Renal pelvis (tissue), 4 donors: ENCODE measurements around the gene ASIC2. TPM values are rescaled to one million over a fixed set of nuclear protein-coding genes. Genes with fewer than 3 reads are reported as not detected.

ENCODE experiments used
- DNase-seq: peaks from one replicate; pipeline ENCODE4 v3.0.0-alpha.2; 2013
- polyA plus RNA-seq, 3 donors: library from polyadenylated mRNA; unstranded; fragments of 120-200 nt; gene quantifications; one replicate each; pipeline ENCODE4 v1.2.1, GENCODE V29; 2013; ENCODE audit not compliant: insufficient read length in 3 of 3

ASIC2 gene
- polyA plus RNA-seq, 3 donors, result 2.3 to 4.1 (median 3.2) TPM

DNA sequence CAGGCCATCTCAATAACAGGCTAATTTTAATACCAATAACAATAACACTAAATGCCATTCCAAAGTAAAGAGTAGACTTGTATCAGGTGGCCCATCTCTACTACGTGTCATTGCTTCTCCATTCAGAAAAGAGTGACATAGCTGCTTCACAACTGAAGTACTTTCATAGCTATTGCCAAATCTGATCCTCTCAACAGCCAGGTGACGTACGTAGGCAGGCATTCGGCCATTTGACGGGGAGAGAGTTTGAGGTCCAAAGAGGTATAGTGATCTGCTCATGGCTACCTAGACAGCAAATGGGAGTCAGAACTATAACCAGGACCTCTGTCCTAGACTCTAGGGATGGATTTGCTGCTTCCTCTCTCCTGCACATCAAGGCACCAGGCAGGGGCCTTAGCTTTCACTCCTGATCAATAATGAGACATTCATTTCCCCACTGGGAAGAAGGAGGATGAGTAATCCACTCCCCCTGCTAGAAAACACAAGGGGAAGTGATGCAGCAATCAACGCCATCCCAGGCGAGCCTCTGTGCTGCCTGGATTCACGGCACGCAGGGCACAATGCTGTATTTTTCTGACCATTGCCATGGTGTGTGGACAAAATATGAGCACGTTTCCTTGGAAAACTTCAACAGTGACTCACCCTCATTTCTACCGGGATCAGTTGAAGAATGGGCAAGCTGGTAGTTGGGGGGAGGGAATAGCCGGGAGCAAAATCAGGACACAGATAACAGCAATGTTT lies 220.5 kb downstream of the ASIC2 start:
- DNase-seq, result no peak

DNA sequence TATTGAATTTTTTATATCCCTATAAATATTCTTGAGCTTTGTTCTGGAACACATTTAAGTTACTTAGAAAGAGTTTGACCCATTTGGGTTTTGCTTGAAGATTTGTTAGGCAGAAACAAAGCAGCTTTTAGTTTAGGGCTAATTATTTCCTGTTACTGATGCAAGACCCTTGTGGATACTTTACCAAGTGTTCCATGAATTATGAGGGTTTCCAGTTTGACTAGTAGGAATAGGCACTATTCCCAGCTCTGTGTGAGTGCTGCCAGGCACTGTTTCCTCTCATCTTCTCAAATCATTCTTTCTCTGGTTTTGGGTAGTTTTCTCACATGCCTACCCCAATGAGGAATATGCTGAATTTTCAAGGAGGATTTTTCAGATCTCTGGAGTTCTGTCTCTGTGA lies 221.4 kb downstream of the ASIC2 start:
- no peak for DNase-seq

GRCh38 chr17:33057564-33057963 lies 235.5 kb downstream of the ASIC2 start:
- no peak for DNase-seq

DNA sequence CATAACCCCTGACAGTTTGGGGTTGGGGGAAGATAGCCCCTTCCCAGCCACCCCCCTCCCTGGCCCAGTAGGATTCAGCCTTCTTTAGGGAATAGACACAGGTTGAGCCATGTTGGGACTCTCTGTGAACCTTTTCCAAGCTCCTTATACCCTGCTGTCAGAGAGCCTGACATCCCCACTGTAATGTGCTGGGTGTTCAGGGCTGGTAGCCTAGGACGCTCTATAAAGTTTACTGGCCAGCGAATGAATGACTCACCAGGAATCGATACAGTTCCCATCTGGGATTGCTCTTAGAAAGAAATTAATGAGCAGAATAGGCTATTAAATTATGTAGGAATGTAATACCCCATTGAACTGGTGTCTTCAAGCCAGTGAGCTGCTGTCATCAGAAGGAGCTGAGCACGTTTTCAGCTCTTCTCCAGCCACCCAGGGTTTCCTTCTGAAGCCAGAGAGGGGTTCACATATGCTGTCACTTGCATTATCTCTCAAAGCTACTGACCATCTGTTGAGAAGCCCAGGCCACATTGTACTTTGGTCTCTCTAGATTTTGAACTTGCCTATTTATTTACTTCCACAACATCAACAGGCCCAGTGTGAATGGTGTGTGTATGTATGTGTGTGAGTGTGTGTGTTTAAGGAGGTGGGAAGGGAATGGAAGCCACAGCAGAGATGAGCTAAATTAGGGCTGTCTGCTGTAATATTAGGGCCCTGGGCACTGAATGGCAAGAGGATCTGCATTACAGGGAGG lies 236.5 kb downstream of the ASIC2 start:
- DNase-seq, result no peak

GRCh38 chr17:33055746-33056145 lies 237.3 kb downstream of the ASIC2 start:
- DNase-seq, result no peak

DNA sequence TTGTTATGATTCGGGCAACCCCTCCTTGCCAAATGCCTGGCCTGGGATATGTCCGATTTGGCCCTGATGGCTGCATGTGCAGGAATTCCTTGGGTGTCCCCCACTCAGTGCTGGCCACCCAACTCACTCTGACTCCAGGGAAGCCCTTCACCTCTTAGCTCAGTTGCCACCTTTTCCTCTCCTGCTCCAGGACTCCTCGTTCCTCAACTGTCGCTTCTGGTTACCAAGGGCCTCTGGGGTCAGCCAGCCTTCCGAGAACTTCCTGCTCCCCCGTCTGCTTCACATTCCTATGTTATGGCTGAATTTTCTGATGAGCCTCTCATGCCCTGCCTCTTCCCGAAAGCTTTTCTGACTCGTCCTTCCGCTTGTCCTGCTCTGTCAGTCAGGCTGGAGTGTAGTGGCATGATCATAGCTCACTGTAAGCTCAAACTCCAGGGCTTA lies 237.9 kb downstream of the ASIC2 start:
- no peak for DNase-seq

- no peak for DNase-seq
These were observed 238.7 kb downstream of the ASIC2 start for GRCh38 chr17:33054412-33054811.

DNA sequence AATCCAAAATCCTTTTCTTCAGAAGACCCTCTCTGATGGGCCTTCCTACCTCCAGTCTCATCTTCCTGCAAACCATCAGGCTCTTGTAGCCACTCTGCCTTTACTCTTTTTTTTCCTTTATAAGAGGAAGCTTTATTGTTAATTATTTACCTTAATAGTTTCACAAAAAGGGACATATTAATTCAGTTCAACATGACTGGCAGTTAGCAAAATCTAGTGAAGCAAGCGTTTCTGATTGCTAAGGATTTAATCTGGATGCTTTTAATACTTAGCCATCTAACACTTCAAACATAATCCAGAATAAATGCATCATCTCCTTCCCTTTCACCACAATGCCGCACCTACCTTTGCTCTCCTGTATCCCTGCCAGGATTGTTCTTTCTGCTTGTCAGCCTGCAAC lies 239.4 kb downstream of the ASIC2 start:
- DNase-seq, result no peak

DNA sequence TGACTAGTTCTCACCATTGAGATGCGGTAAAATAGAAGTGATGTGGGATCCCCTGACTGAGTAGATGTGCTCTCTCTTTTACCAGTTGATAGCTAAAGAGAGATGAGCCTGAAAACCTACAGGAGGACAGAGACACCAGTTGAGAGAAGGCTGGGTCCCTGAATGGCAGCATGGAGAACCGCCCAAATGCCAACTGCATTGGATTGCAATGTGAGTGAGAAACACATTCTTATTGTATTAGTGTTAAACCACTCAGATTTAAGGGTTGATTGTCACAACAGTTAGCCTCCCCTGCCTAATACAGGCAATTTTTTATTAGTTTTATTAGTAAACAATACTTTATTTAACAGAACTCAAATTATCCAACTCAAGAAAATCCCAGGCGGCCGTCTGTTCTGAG lies 240.2 kb downstream of the ASIC2 start:
- DNase-seq, result no peak

- no peak for DNase-seq
These were observed 242.4 kb downstream of the ASIC2 start for GRCh38 chr17:33050611-33051140.

- DNase-seq, result no peak
These were observed 243.2 kb downstream of the ASIC2 start for GRCh38 chr17:33049781-33050414.

GRCh38 chr17:33046361-33047255 lies 246.5 kb downstream of the ASIC2 start:
- DNase-seq, result no peak

GRCh38 chr17:33045216-33045615 lies 247.9 kb downstream of the ASIC2 start:
- DNase-seq, result no peak

GRCh38 chr17:33044771-33045170 lies 248.3 kb downstream of the ASIC2 start:
- no peak for DNase-seq

GRCh38 chr17:33040461-33040860 lies 252.6 kb downstream of the ASIC2 start:
- no peak for DNase-seq

DNA sequence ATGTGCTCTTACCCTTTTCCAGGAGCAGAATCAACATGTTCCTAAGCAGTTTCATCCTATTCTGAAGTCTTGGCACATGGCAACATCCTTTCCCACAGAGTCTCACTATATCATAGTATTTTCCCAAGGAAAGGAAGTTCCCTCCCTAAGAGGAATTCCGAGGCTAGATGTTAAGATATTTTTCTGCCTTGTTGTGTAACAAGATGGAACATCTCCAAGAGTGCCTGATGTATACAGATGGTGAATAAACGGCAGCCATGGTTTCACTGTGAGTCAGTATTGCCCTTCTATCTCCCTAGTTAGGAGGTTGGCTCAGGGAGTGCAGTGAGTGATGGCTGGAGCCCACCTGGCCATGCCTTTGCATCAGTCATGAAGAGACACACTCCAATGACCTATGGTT lies 253.2 kb downstream of the ASIC2 start:
- DNase-seq, result no peak

- DNase-seq, result peak; percentile 43
These were observed 254.4 kb downstream of the ASIC2 start for GRCh38 chr17:33038740-33039139.

GRCh38 chr17:33033176-33033575 lies 259.9 kb downstream of the ASIC2 start:
- DNase-seq, result no peak

GRCh38 chr17:33028778-33029177 lies 264.3 kb downstream of the ASIC2 start:
- DNase-seq, result no peak

DNA sequence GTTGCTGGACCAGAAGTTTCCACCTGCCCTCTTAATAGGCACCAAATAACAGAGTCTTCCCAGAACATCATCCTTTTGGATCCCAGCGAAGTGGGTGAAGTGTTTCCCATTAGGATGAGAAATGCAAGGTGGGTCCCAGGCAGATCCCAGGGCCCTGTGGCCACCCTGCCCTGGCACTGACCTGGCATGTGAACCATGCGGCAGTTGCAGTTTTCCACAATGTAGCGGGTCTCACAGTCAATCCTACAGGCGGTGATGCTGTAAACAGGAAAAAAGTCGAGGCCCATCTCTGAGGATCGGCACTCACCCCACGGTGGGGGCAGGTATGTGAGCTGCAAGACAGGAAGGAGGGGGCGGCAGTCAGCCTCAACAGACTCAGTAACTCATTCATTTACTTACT lies 265.0 kb downstream of the ASIC2 start:
- no peak for DNase-seq

- DNase-seq, result no peak
These were observed 268.2 kb downstream of the ASIC2 start for GRCh38 chr17:33024688-33025486.
